GM12874 (cell line): ENCODE results near the gene SKAP1.
A peak's percentile ranks its signal among the peaks of the same experiment; 100 is the strongest.

Source experiments
- TF ChIP-seq, protein P1 (sequence below): IDR thresholded peaks from 2 replicates; pipeline ENCODE4 v1.5.1; 2011; ENCODE audit warnings: low read depth, mild to moderate bottlenecking, control low read depth, low read length, moderate library complexity; ENCODE audit not compliant: insufficient read depth

The SKAP1 gene

DNA sequence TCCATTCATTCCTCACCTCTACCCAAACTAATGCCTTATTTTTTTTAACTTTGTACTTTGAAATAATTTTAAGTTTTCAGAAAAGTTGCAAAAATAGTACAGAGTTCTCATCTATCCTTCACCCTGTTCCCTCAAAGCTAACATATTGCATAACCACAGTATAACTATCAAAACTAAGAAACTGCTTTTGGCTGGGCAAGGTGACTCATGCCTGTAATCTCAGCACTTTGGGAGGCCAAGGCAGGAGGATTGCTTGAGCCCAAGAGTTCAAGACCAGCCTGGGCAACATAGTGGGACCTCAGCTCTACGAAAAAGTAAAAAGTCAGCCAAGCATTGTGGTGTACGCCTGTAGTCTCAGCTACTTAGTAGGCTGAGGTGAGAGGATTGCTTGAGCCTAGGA is 147.7 kb downstream of the SKAP1 start:
- TF ChIP-seq, protein P1, sequence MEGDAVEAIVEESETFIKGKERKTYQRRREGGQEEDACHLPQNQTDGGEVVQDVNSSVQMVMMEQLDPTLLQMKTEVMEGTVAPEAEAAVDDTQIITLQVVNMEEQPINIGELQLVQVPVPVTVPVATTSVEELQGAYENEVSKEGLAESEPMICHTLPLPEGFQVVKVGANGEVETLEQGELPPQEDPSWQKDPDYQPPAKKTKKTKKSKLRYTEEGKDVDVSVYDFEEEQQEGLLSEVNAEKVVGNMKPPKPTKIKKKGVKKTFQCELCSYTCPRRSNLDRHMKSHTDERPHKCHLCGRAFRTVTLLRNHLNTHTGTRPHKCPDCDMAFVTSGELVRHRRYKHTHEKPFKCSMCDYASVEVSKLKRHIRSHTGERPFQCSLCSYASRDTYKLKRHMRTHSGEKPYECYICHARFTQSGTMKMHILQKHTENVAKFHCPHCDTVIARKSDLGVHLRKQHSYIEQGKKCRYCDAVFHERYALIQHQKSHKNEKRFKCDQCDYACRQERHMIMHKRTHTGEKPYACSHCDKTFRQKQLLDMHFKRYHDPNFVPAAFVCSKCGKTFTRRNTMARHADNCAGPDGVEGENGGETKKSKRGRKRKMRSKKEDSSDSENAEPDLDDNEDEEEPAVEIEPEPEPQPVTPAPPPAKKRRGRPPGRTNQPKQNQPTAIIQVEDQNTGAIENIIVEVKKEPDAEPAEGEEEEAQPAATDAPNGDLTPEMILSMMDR, result no peak

DNA sequence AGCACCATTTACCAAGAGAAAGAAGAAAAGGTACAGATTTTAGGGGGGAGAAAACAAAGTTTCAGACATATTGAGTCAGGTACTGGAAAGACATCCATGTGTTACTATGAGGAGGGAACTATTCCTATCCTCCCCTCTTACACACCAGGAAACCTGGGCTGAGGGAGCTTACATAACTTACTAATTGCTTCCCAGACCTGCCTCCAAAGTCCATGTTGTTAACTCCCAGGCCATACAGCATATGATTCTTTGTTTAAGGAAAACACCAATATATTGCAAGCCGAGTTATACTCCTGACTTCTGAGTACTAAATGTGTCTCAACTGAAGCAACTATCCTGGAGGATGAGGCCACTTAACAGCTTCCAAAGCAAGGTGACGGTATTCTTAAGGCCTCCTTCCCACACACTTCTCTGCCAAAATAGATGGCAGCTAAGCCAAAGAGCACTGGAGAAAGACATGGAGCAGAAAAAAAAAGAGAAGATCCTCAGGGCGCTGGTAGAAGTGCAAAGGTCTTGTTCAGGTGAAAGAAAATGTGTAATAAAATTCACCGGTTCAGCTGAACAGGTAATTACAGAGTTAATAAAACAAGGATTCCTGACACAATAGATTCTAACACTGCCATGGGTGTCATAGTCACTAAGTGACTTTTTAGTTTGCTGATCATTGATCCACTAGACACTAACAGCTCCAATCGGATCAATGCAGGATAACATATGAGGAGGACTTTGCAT is 151.1 kb downstream of the SKAP1 start:
- TF ChIP-seq, protein P1, result no peak

DNA sequence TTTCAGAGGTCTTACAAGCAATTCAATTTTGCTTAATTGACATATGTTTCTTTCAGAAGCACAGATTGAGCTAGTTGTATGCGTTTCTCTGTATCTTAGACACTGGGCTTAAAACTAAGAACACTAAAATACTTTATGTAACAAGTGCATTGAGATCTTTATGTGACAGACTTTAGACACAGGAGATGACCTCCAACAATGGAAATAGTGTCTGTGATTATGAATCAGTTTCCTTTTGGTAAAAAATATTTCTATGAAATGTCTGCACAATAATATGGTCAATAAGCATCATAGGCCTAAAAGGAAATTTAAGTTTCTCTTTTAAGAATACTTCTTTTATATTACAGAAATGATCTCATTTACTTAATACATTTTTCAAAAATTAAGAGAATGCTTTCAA is 153.2 kb downstream of the SKAP1 start:
- TF ChIP-seq, protein P1, result no peak

DNA sequence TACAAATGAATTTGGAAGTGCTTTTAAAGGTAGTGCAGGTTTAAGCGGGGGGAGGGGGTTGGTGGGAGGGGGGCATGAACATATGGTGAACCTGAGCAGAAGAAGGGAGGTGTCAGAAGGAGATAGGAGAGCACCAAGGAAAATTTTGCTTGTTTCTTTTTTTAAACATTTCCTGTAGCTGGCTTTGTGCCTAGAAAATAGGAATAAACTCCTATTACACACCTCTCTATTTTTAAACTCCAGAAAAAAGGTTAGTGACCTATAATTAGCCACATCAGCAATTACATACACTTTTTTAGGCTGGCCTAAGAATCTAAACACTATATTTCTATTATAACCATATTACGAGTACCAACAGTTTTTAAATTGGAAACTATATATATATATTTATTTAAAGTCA is 159.1 kb downstream of the SKAP1 start:
- TF ChIP-seq, protein P1, result no peak

DNA sequence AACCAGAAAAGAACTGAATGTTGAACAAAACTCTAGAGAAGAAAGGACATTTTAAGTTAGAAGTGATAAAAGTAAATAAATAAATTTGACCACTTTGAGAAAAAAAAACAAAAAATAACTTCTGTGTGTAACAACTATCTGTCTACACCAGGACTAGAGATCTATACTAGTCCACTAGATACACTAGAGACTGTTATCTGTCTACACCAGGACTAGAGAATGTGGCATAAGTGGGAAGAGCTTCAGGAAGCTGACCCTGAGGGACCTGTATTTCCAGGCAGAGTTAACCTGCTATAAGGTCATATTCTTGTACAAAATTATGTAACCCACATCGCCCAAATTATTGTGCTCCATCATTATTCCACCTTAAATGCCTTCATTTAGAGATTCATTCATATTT is 160.8 kb downstream of the SKAP1 start:
- TF ChIP-seq, protein P1, result no peak

DNA sequence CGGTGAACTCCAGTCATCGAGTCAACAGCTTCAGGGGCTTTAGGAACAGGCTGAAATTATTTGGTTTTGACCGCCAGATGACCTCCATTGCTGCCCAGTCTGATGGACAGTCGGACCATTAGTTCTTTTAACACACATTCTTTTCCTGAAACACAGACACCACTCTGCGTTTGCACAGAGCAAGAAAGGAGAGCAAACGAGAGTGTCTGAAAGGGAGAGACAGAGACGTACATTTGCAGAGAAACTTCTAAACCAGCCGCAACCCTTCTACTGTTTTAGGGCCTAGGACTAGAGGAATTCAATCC is 166.3 kb downstream of the SKAP1 start:
- TF ChIP-seq, protein P1, result no peak

DNA sequence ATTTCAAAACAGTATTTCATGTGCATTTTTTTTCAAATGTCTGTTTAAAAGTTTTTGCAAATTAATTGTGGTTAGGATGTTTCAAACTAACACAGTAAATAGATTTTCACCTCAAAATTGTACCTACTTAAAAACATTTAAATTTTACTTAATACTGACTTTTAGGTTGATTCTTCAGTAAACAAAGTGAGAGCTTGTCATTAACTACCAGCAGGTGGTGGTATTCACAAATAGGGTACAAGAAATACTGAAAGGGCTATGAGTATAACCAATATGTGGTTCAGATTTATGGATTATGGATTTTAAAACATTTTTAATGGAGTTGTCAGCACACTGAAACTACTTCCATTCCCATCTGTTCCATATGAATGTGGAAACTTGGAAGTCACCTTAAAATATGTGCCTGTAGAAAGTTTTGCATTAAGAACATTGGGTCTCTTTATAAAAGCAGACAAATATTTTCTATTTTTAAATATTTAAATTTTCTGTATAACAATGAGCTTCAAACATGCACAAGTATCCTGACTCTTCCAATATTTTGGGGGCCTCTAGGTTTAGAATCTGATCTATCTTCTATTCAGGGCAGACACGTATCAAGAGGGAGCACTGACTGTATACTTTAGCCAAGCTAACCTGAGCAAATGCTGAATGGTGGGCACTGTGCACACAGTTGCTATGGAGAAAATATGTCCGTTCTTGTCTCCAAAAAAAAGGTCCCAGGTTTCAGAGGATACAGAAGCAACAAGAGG is 166.9 kb downstream of the SKAP1 start:
- TF ChIP-seq, protein P1, result peak; percentile 31; the same call in 1 of the 2 replicates
